Right lobe of liver (tissue), 6 donors: ENCODE measurements around the gene MAP3K19. TPM values are rescaled to one million over a fixed set of nuclear protein-coding genes. Genes with fewer than 3 reads are reported as not detected.
"Not testable (repeated sequence)": the region's sequence is repeated elsewhere in the genome, so short reads cannot be mapped to it uniquely, and the experiment has no call there.

ENCODE experiments used
- ATAC-seq, 4 donors: fragments of 200-7000 bp; cut with Tn5 transposase; one replicate each; pipeline ENCODE4 v1.9.1; 2020; ENCODE audit warnings: mild to moderate bottlenecking in 4 of 4, moderate library complexity in 4 of 4
- DNase-seq, 3 donors: peaks; one replicate each; pipeline ENCODE4 v3.0.0-alpha.2; 2020
- H3K27ac ChIP-seq, 3 donors: fragments of 200-600 bp; one replicate each; pipeline ENCODE4 v1.8.0; 2022
- H3K27me3 ChIP-seq, 2 donors: fragments of 200-600 bp; one replicate each; pipeline ENCODE4 v1.8.0; 2022
- H3K36me3 ChIP-seq, 4 donors: fragments of 200-600 bp; sonication (generic) in 1 of 4; one replicate each; pipeline versions ENCODE4 v1.5.1 to v1.8.0; 2017 to 2022; ENCODE audit warnings: control low read depth in 1 of 4
- H3K4me1 ChIP-seq, 4 donors: fragments of 200-600 bp; sonication (generic) in 1 of 4; one replicate each; pipeline versions ENCODE4 v1.5.1 to v1.8.0; 2017 to 2022; ENCODE audit warnings: control low read depth in 1 of 4
- H3K4me3 ChIP-seq, 3 donors: fragments of 200-600 bp; one replicate each; pipeline ENCODE4 v1.8.0; 2022
- H3K9me3 ChIP-seq, 4 donors: fragments of 200-600 bp; sonication (generic) in 1 of 4; one replicate each; pipeline versions ENCODE4 v1.5.1 to v1.8.0; 2017 to 2022; ENCODE audit warnings: control low read depth in 1 of 4
- POLR2A ChIP-seq: fragments of 450-650 bp; IDR thresholded peaks from one replicate; pipeline ENCODE4 v1.6.1; 2017; ENCODE audit warnings: antibody characterized with exemption, mild to moderate bottlenecking
- WGBS: methylation state at CpG from one replicate; pipeline ENCODE4 v1.1.6; 2018; ENCODE audit warnings: low coverage, low lambda C conversion rate; ENCODE audit not compliant: insufficient coverage; ENCODE audit errors: missing lambda C conversion rate; 5-methylcytosine and 5-hydroxymethylcytosine counted together
- intact Hi-C, 2 donors: fragments of 100-400 bp; cut with DNase I; formaldehyde crosslinking; loops; one replicate each; pipeline versions ENCODE4 v1.11.2 to v1.14.1; 2022
- total RNA-seq, 6 experiments: library from RNA; depleted of rRNA in 2 of 6; stranded (reverse); fragments of >200 nt in 2 of 6; fragmentation: NEBNext Ultra II Directional in 3 of 6; extraction: Animal tissue kit (Norgen Biotek cat#: 25700) in 3 of 6; gene quantifications; one replicate each; pipeline versions ENCODE4 v1.1.0 to v1.2.4, GENCODE V29; 2016 to 2023
- TF ChIP-seq, protein P1 (sequence below), 4 donors: fragments of 200-600 bp in 3 of 4; fragments of 450-650 bp in 1 of 4; IDR thresholded peaks; one replicate each; pipeline versions ENCODE4 v1.5.1 to v1.8.0; 2016 to 2022; ENCODE audit warnings: antibody characterized with exemption in 4 of 4, mild to moderate bottlenecking in 2 of 4
- donor health status: DM: no; HTN: yes; CAD: no.
- donor health status: DM: no; HTN: no; CAD: no.
- donor health status: DM: no; HTN: no; CAD: no.
- donor health status: DM: no; HTN: yes; CAD: no.
- donor health status: DM: no; HTN: yes; CAD: no.

Gene MAP3K19
- total RNA-seq, 6 experiments from 2014 or later: not detected

DNA sequence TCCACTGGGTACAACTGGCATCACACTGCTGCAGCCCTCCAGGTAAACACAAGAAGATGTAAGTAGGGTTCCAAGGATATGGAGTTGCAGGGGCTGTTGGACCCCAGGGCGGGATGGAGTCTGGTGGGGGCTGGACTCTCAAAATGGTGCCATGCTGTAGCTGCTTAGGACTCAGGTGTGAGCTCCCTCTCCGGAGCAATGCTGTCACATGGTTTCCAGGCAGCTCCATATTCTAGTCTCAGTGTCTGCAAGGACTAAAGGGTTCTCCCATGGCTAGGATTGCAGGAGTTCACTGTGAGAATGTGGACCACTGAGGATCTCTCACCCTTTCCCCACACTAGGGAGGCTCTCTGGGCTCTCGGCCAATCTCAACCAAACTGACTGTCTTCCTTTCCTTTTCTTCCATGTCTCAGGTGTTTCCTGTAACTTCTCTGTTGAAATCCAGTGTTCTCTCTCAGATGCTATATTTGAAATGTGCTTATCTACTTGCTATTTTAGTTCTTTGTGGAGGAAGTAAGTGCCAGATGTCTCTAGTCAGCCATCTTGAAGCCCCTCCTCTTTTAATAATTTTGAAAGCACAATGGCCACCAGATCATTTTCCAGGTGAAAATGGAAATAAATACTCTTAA is 71.1 kb downstream of the MAP3K19 start:
- Histone ChIP-seq H3K36me3 (no peaks in the 10 kb centered on the region), H3K27me3 (no peaks in the 10 kb centered on the region), H3K27ac (no peak overlapping the region), H3K4me1 (no peaks in the 10 kb centered on the region), H3K4me3 (no peak overlapping the region), H3K9me3 (no peaks in the 10 kb centered on the region)
- DNase-seq: no peak
- no peak for TF ChIP-seq POLR2A
- TF ChIP-seq, protein P1, sequence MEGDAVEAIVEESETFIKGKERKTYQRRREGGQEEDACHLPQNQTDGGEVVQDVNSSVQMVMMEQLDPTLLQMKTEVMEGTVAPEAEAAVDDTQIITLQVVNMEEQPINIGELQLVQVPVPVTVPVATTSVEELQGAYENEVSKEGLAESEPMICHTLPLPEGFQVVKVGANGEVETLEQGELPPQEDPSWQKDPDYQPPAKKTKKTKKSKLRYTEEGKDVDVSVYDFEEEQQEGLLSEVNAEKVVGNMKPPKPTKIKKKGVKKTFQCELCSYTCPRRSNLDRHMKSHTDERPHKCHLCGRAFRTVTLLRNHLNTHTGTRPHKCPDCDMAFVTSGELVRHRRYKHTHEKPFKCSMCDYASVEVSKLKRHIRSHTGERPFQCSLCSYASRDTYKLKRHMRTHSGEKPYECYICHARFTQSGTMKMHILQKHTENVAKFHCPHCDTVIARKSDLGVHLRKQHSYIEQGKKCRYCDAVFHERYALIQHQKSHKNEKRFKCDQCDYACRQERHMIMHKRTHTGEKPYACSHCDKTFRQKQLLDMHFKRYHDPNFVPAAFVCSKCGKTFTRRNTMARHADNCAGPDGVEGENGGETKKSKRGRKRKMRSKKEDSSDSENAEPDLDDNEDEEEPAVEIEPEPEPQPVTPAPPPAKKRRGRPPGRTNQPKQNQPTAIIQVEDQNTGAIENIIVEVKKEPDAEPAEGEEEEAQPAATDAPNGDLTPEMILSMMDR (IDR thresholded peaks at IDR 0.05): no peak
- WGBS: 50% methylated on average over 1 of the region's 3 CpGs
- intact Hi-C loops: no loop called here
- ATAC-seq: peak in 1 of 4 donors; percentile 11

DNA sequence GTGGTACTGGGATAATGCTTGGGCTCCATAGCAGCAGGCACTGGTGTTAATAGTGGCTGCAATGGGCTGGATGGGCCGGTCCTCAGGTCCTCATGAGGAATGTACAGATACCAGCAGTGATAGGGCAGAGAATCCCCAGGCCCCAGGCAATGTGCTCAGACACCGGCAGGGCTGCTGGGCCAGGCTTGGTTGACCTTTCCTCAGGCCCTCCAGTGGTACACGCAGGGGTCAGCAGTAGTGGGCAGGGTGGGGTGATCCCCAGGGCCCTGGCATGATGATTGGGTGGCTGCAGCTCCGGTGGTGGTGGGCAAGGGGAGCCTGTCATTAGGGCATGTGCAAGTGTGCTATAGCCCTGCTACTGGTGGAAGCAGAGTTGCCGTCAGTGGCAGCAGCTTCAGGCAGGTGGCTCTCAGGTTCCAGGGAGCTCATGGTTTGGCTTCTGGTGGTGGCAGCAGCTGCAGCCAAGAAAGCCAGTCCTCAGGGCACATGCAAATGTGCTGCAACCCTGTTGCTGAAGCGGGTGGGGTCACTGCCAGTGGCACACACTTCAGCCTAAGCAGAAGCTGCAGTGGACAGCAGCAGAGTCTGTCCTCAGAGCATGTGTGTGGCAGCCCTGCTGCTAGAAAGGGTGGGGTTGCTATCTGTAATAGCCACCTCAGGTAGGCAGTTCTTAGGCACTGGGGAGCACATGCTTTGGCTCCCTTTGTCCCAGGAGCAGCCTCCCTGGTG is 71.8 kb downstream of the MAP3K19 start:
- Histone ChIP-seq H3K27me3 (no peaks in the 10 kb centered on the region), H3K4me1 (no peaks in the 10 kb centered on the region), H3K27ac (no peak overlapping the region), H3K36me3 (no peaks in the 10 kb centered on the region), H3K9me3 (no peaks in the 10 kb centered on the region), H3K4me3 (no peak overlapping the region)
- ATAC-seq: peak in 1 of 4 donors; percentile 17
- TF ChIP-seq POLR2A: no peak
- TF ChIP-seq, protein P1 (IDR thresholded peaks at IDR 0.05): no peak
- no CpG with 5 or more reads among the region's 6 CpGs for WGBS
- no peak for DNase-seq
- intact Hi-C loops: no loop called here

DNA sequence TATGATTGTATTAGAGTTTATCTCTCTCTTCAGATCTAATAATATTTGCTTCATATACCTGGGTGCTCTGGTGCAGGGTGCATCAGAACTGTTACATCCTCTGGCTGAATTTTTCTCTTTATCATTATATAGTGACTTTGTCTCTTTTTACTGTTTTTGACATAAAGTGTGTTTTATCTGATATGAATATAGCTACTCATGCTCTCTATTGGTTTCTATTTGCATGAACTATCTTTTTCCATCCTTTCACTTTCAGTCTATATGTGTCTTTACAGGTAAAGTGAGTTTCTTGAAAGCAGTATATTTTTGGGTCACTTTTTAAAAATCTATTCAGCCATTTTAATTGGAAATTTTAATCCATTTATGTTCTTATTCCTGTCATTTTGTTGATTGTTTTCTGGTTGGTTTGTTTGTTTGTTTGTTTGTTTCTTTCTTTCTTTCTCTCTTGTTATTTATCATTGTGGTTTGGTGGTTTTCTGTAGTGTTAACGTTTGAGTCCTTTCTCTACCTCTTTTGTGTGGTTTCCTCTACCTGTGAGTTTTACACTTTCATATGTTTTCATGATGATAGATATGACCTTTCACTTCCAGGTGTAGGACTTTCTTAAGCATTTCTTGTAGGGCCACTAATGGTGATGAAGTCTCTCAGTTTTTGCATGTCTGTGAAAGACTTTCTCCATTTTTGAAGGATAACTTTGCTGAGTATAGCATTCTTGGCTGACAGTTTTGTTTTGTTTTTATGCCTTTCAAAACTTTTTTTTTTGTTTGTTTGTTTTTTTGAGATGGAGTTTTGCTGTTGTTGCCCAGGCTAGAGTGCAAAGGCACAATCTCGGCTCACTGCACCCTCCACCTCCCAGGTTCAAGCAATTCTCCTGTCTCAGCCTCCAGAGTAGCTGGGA is 73.8 kb downstream of the MAP3K19 start:
- intact Hi-C loops: no loop called here

DNA sequence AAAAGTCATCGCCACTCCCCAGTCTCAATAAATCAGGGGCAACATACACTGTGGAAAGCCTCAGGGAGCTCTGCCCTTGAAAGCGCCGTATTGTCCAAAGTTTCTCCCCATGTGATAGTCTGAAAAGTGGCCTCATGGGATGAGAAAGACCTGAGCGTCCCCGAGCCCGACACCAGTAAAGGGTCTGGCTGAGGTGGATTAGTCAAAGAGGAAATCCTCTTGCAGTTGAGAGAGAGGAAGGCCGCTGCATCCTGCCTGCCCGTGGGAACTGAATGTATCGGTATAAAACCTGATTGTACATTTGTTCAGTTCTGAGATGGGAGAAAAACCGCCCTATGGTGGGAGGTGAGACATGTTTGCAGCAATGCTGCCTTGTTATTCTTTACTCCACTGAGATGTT is 80.1 kb downstream of the MAP3K19 start:
- 33% methylated on average over 4 of the region's 10 CpGs for WGBS
- H3K36me3 ChIP-seq, ATAC-seq, H3K4me3 ChIP-seq, H3K9me3 ChIP-seq, intact Hi-C loops, DNase-seq, H3K27ac ChIP-seq, H3K27me3 ChIP-seq, H3K4me1 ChIP-seq: not testable (repeated sequence)

More for the DNA sequence above, 73.8 kb downstream of the MAP3K19 start:
- DNase-seq (no peak), ATAC-seq (no peak)
- Histone ChIP-seq H3K4me3 (no peak overlapping the region), H3K4me1 (no peaks in the 10 kb centered on the region), H3K36me3 (no peaks in the 10 kb centered on the region), H3K9me3 (no peaks in the 10 kb centered on the region), H3K27ac (no peak overlapping the region), H3K27me3 (no peaks in the 10 kb centered on the region)
- no peak for TF ChIP-seq POLR2A
- TF ChIP-seq, protein P1 (IDR thresholded peaks at IDR 0.05): no peak
- WGBS: 58% methylated on average over 1 of the region's 2 CpGs
